ENCODE data around the gene LANCL3. TPM values are rescaled to one million over a fixed set of nuclear protein-coding genes. Genes with fewer than 3 reads are reported as not detected.
"Not testable (repeated sequence)": the region's sequence is repeated elsewhere in the genome, so short reads cannot be mapped to it uniquely, and the experiment has no call there.

The LANCL3 gene
- total RNA-seq, 1 donor from 2014 or later: 1.8 TPM

DNA sequence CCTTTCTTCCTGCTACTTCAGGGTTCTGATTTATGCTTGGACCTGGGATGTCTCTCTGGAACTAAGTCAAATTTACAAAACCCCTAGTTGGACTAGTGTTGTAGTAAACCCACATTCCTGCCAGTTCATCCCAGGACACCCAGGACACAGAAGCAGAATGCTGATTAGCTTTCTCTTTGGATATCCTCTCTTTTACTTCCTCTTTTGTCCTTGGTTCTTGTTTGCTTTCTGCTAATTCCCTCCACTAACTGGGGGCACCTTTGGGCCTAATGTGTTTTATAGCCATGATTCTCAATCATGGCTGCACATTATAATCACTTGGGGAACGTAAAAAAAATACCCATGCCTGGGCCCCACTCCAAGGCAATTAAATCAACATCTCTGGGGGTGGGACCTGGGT, 42.5 kb downstream of the LANCL3 start:
- DNase-seq (ENCODE audit: low spot score): no peak

DNA sequence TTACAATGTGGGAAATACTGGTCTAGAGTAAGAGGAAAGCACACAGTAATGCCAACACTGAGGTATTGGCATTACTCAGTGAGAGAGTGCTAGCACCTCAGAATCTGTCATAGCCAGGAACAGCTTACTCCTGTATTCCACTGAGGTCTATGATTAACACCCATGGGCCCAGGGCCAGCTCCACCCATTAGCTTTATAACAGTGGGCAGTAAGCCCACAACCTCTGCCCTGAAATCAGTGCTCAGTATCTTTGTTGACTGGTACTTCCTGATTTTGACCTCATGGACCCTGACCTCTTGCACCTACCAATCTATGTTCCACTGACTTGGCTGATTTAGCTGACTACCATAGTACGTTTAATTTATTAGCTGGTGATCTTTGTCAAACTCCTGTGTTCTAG, 56.1 kb downstream of the LANCL3 start:
- DNase-seq (ENCODE audit: low spot score): peak; percentile 71

DNA sequence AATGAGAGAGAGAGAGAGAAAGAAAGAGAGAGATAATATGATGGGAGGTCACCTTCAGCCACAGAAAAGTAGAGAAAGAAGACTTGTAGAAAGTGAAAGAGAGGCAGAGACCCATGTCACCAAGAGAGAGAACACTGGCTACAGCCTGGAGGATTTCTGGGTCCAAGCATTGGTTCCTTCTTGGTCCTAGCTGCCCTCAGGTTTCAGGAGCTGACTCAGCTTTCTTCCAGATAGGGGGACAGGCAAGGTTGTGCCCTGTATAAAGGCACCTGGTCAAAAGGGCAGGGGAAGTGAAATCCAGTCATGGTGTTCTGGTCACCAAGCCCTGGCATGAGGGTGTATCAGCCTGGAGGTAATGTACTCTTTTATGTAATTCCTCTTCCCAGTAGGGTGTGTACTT, 66.6 kb downstream of the LANCL3 start:
- DNase-seq (ENCODE audit: low spot score): no peak

DNA sequence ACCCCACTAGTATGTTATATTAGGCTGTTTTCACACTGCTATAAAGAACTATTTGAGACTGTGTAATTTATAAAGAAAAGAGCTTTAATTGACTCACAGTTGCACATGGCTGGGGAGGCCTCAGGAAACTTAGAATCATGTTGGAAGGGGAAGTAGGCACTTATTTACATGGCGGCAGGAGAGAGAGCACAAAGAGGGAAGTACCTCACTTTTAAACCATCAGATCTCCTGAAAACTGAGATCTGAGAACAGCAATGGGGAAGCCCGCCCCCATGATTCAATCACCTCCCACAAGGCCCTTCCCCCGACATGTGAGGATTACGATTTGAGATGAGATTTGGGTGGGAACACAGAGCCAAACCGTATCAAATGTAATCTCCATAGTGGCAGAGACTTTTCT, 68.7 kb downstream of the LANCL3 start:
- DNase-seq (ENCODE audit: low spot score): no peak

DNA sequence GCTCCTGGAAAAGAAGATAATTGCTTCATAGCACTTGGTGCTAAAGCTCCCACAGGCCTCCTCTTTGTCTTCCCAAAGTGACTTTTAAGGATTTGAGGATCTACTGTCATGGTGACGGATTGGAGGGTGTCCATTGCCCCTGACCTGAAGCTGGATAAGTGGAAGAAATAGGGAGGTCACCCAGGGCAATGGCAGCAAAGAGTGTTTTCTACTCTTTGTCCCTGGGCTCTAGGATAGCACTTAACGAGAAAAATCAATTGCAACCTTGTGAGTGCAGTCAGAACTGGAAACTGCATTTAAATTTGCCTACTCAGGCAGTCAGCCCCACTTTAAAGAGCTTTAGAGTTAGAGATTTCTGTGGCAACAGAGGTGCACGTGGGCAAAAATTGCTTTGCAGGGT, 70.4 kb downstream of the LANCL3 start:
- DNase-seq (ENCODE audit: low spot score): no peak

DNA sequence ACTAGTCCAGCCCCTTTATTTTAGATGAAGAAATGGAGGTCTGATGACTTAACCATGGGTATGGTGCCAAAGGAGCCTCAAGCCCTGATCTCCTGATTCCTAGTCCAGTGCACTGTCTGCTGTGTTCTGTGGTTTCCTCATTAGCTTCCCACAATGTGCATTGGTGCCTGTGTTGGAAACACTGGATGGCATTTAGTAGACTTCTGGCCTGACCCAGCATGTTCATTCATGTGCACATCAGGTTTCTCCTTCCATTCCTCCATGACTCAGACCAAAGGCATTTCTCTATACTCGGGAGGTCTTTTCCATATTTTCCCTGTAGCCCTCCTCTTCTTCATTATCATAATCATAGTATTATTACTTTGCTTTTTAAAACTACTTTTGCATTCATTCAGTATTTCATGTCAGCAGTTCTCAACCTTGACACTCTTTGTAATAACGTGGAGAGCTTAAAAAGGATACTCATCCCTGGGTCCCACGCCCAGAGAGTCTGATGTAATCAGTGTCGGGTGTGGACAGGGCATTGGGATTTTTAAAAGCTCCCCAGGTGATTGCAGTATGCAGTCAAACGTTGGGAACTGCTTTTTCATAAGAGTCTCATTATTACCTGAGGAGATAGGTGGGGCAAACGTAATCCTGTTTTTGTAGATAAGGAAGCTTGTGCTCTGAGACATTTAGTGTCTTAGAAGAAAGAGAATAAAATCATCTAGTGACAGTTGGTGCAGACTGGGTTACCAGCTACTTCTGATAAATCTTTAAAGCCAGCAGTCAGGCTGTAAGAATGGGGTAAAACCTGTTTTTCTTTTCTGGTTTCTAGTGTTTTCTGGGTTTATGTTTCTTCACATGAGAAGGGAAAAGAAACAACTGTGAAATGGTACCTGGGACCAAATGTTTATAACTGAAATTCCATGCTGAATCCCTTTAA, 73.2 kb downstream of the LANCL3 start:
- no peak for DNase-seq (ENCODE audit: low spot score)

DNA sequence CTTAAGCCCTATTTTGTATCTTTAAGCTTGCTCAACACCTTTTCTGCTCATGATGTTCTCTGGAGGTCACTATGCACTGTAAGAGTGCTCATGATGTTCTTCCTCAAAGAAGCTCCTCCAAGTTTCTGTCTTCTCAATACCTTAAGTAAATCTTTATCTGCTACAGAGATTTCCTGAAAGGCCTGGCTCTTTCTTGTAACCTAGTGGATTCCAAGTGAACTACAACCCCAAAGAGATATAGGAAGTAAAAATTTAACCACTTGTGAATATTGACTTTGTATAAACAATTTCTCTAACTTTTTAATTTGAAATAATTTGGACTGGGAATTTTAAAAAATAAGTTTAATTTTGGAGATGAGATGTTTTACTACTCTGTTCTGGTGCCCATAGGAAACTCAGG, 74.8 kb downstream of the LANCL3 start:
- no peak for DNase-seq (ENCODE audit: low spot score)

DNA sequence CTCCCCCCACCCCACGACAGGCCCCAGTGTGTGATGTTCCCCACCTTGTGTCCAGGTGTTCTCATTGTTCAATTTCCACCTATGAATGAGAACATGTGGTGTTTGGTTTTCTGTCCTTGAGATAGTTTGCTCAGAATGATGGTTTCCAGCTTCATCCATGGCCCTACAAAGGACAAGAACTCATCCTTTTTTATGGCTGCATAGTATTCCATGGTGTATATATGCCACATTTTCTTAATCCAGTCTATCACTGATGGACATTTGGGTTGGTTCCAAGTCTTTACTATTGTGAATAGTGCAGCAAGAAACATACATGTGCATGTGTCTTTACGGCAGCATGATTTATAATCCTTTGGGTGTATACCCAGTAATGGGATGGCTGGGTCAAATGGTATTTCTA, 79.4 kb downstream of the LANCL3 start:
- not testable (repeated sequence) for DNase-seq (ENCODE audit: low spot score)

DNA sequence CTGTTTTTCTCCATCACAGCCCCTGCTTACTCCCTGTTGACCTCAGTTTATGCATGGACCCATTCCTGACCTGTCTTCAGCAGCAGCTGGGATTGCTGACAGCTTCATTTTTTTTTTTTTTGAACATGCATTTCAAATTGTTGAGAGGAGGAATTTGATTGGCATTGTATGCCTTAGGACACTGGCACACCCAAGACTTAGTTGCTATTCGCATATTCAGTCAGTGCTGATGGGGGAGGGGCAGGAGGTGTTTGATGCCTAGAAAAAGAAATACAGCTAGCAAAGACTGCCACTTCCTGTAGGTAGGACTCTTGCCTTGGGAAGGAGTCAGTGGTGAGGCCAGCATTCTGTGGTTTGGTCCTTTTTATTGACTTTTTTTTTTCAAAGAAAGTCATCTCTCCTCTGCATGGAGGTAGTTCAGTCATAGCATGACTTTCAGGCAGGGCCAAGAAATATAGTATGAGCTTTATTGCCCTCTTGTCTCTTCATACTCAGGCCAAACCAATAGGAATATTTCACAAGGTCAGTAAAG, 80.5 kb downstream of the LANCL3 start:
- DNase-seq (ENCODE audit: low spot score): no peak

DNA sequence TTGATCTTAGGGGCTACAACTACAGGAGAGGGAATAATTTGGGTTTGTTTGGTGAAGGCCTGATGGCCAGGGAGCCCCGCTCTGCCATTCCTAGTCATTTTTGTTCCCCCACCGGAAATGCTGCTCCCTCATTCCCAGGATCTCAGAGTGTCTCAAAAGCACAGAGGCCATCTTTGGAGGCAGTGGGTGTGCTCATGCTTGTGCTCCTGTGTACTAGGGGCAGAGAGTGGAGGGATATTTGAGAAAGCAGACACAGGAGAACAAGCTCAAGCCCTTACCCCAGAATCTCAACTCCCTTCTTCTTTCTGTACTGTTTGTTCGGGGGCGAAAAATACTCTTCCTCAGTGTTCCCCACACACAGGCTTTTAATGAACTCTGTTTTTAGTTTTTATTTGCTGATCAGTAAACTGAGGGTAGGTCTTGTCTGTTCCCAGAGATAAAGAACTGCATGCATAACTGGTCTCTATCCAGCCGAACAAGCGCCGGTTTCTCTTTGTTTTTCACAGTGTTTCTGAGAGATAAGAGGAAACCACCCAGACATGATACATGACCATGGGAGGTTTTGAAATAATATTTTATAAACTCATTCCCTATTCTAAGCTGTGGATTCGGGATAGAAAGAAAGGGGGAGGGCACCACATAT, 81.2 kb downstream of the LANCL3 start:
- DNase-seq (ENCODE audit: low spot score): no peak

DNA sequence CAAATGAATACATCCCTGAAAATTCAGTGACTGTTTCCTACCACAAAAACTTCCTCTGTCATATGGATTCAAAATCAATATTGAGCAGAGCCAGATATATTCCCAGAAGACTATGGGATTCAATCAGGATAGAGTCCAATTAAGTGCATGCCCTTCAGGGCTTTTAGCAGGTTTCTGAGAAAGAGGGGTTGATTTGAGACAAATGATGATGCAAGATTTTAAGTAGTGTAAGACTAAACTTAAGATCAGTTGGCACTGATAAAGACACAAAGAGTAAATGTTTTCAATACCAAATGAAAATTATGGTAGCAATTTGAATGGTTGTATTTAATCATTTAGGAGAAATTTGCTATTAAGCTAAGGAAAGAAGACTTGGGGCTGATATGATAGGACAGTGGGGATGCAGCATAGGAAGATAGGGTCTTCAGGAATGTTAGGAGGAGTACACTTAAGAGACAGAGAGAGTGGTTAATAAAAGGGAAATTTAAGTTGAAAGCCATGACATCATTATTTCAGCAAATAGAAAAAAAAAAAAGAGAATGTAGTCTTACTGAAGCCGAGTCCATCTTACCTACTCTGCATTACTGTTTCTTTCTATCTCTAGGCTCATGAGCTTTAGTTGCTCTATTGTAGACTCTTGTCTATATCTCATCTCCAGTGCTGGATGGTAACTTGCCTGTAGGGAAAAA, 82.1 kb downstream of the LANCL3 start:
- DNase-seq (ENCODE audit: low spot score): no peak

DNA sequence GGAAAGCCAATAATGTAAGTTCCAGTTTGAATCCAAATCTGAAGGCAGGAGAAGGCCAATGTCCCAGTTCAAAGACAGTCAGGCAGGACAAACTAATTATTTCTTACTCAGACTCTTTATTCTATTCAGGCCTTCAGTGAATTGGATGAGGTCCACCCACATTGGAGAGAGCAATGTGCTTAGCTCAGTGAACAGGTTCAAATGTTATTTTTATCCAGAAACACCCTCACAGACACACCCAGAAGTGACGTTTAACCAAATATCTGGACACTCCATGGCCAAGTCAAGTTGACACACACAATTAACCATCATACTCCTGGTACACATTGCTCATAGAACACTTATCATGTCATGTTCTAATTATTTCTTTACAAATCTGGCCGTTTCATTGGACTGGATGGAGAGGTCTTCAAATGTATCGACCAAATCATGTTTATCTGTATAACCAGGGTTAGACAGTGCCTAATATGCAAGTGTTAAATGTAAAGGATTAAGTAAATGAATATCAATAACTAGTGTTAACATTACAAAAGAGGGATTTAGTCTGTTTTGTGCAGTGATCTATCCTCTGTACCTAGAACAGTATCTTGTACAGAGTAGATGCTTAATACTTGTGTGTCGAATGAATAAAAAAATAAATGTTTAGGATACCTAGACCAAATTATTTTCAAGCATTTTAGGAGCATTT, 87.0 kb downstream of the LANCL3 start:
- no peak for DNase-seq (ENCODE audit: low spot score)

DNA sequence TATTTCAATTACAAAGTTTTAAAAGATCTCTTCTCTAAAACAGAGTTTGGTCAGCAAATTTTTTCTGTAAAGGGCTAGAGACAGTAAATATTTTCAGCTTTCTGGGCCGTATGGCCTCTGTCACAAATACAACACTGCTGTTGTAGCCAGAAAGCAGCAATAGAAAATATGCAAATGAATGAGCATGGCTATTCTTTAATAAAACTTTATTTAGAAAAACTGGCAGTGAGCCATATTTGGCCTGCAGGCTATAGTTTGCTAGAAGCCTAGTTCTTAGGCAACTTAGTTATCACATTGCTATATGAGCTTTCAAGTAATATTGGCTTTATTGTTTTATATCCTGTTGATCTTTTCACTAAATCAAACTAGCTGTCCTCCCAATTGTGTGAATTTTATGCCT, 87.6 kb downstream of the LANCL3 start:
- no peak for DNase-seq (ENCODE audit: low spot score)

DNA sequence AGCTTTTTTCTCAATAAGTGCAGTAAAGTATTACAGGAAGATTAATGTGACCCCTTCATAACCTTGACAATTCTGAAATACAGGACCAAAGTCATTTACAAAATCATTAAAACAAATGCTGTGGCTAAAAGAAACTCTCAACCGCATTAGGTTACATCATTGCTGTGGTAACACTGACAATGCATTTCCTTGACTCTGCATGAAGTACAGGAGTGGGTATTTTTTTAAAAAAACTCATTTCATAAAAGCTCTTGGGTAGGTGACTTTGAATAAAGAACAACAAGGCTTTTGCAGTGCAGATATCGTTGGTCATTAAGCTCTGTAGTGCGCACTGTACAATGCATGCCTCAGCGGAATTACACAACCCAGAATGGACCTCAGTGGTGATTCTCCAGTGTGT, 90.7 kb downstream of the LANCL3 start:
- DNase-seq (ENCODE audit: low spot score): no peak

DNA sequence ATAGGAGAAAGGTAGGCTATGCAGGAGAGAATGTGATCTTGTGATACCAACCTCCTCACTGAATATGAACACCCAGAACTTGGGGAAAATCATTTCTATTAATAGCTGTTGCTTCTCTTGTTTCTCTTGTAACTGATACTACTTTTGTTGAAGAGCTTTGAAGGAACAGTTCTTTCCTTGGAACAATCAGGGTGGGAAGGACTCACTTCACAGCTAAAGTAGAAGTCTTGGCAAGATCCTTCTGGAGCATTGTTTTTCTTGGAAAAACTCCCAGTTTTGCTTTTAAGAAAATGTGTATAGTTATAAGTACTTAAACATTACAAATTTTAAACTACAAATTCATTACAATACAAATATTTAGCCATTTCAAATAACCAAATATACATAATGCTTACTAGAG, 95.1 kb downstream of the LANCL3 start:
- DNase-seq (ENCODE audit: low spot score): no peak

DNA sequence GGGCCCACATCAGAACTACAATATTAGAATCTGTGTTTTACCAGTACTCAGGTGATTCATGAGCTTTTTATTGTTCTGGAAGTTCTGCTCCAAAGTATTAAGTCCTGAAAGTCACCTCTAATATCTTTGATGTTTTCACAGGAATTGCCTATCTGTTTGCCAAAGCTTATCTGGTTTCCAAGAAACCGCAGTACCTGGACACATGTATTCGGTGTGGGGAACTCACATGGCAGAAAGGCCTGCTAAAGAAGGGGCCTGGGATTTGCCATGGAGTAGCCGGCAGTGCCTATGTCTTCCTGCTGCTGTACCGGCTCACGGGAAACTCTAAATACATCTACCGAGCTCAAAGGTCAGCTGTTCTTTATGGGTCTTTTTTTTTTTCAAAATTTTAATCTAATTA, 95.7 kb downstream of the LANCL3 start:
- no peak for DNase-seq (ENCODE audit: low spot score)

DNA sequence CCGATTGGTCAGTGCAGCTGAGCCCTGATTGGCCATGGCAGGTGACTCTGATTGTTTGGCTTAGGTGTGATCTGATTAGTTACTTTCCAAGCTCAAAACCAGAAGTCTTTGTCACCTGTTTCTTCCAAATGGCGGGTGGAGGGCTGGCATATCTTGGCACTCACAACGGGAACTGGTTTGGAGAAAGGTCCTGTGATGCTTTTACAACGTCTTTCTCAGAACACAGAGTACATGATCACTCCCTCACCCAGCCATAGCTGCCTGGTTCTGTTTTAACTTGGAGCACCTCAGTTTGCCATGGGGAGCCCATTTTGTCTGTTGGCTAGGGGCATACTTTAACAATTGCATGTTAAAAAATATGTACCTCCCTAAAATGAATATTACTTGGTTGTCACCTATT, 101.1 kb downstream of the LANCL3 start:
- no peak for DNase-seq (ENCODE audit: low spot score)

DNA sequence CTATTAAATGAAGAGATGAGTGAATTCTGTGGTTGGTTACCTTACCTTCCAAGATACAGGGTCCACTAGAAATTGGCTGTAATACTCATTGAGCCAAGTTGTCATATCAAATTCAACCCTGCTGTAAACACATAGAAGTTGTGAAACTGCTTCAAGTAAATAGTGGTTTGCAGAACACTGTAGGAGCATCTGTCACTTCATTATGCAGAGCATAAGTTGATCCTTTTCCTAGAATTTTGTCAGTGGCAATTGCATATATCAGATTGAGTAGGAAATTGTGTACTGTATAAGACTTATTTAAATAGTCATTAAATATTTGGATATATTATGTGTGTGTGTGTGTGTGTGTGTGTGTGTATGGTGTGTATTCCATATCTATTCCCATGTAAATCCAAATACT, 105.3 kb downstream of the LANCL3 start:
- DNase-seq (ENCODE audit: low spot score): no peak

DNA sequence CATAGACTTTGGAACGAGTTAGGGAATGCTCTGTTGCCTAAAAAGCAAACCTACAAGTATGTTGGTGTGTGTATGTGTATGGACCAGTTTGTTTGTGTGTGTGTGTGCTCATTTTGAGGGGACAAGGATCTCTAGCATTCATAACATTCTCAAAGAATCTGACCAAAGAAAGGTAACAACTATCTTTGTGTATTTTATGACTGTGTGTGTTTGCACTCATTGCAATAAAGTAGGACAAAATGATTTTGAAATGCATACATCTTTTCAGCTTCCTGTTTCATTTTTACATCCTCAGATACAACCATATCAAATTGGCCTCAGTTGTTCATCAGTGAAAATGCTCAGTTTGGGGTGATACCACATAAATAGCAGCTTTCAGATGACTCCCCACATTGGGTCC, 105.8 kb downstream of the LANCL3 start:
- DNase-seq (ENCODE audit: low spot score): no peak

DNA sequence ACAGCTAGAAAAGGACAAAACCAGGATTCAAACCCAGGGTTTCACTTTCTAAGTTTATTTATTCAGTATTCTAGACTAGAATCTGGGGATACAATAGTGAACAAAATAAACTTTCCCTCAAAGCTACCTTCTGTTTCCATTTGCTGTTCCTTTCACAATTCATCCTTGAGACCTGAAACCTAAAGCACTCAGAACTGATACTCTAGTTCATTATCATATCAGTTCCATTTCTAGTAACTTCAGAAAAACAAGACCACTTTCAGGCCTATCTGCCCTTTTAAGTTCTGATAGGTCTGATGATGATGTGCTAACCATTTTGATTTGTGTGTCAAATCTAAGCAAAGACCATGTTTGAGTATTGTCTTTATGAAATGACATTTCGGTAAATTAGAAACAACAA, 106.3 kb downstream of the LANCL3 start:
- DNase-seq (ENCODE audit: low spot score): no peak

DNA sequence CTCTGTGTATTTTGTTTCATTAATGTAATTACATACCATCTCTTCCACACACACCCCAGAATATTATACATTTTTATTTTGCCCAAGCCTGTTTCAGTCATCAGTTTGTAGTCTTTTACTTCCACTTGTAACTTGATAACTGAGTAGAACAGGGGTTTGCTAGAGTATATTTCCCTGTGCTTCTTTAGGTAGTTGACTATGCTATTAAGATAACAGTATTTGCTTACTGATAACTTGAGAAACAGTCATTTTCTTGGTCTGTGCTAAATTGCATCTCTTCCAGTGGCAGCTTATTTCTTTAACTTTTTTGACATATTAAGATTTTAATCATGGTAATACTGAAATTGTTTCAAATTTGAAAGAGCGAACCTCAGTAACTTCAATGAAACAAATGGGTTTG, 107.1 kb downstream of the LANCL3 start:
- DNase-seq (ENCODE audit: low spot score): no peak

DNA sequence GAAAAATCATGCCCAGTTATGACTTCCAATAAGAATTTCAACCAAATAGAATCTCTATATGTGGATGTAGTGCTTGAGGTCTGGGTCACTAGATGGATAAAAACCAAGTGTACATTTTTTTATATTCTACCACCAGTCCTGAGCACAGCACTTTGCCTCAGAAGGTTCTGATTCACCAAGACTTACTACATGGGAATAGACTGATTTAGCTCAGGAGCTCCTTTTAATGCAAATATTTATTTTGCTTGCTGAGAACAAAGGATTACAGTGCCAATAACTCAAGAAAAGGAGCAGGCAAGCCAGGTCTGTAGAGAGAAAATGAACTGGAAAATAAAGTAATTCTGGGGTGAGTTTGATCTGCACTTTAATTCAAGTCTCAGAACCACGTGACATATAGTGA, 107.8 kb downstream of the LANCL3 start:
- DNase-seq (ENCODE audit: low spot score): no peak

Data from mucosa of gallbladder (tissue), 1 donor.